GM21528 (cell line): ENCODE measurements around the gene PNMA1.
"Not testable (repeated sequence)": the region's sequence is repeated elsewhere in the genome, so short reads cannot be mapped to it uniquely, and the experiment has no call there.

Source experiments
- ATAC-seq: cut with Tn5 transposase; IDR thresholded peaks from one replicate; pipeline ENCODE4 v1.9.1; 2021; ENCODE audit warnings: mild to moderate bottlenecking, moderate library complexity; ENCODE audit not compliant: unreplicated experiment, low FRiP score

The PNMA1 gene

GRCh38 chr14:73718418-73719251, 4.5 kb upstream of the PNMA1 start:
- no peak for ATAC-seq

DNA sequence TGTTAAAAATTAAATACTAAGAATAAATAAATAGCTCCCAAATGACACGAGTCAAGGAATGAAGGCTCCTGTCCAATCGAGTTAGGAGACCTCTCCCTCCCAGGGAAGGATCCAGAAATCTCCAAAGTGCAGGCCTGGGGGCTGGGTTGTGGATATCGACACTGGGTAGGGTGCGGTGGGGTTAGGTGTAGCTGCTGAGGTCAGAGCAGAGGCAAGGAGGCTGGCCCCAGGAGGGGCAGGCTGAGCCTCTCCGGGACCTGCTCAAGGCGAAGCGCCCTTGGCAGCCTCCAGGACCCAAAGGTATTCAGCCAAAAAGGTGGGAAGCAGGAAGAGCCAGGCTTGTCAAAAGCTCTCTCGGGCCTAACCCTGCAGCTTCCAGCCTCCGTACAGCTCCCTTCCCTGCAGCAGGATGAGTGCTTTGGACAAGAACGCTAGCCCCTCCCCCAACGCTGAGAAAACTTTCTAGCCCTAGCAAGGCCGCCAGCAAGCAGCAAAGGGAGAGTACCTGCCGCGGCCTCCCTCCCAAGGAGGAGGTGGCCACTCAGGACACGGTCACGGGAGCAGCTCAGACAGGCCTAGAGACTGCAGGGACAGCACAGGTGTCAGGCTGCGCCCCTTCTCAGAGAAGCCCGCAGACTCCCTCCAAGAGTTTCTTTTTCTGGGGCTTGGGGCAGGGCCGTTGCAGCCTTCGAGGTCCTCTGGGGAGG, 3.7 kb upstream of the PNMA1 start:
- ATAC-seq, result no peak

- ATAC-seq, result no peak
Measured at GRCh38 chr14:73717266-73717665, 3.1 kb upstream of the PNMA1 start.

GRCh38 chr14:73715707-73716106, 1.5 kb upstream of the PNMA1 start:
- ATAC-seq, result no peak

GRCh38 chr14:73714656-73715081, 485 bp upstream of the PNMA1 start:
- no peak for ATAC-seq

GRCh38 chr14:73713206-73713802, 880 bp downstream of the PNMA1 start:
- no peak for ATAC-seq

GRCh38 chr14:73712540-73713180, 1.5 kb downstream of the PNMA1 start:
- ATAC-seq, result no peak

- no peak for ATAC-seq
Measured at GRCh38 chr14:73712071-73712506, 2.1 kb downstream of the PNMA1 start.

GRCh38 chr14:73710737-73711136, 3.4 kb downstream of the PNMA1 start:
- ATAC-seq, result no peak

GRCh38 chr14:73709904-73710469, 4.2 kb downstream of the PNMA1 start:
- ATAC-seq, result no peak

DNA sequence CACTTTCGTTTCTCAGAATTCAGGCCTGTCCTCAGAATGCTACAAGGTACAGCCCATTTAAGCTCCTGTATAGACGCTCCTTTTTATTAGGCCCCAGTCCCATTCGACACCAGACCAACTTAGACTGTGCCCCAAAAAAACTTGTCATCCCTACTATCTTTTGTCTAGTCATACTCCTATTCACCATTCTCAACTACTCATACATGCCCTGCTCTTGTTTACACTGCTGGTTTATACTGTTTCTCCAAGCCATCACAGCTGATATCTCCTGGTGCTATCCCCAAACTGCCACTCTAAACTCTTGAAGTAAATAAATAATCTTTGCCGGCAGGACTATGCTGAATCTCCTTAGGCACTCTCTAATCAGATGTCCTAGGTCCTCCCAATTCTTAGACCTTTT, 6.1 kb downstream of the PNMA1 start:
- ATAC-seq, result not testable (repeated sequence)

DNA sequence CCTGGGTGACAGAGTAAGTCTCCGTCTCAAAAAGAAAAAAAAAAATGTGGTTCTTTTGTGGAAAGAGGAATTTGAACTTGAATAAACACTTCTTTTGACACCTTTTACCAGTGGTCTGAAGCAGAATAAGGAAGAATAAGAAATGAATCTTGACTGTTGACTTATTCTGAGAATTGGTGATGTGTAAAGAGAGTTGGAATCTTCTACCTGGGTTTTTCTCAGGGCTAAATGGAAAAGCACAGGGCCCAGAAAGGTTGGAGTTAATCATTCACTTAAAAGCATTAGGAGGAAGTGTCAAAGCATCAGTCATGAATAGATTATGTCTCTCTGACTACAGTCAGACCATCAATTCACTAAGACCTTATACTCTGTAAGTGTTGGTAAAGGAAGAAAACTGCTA, 13.9 kb downstream of the PNMA1 start:
- no peak for ATAC-seq

GRCh38 chr14:73696466-73697400, 17.5 kb downstream of the PNMA1 start:
- ATAC-seq, result peak; percentile 74

DNA sequence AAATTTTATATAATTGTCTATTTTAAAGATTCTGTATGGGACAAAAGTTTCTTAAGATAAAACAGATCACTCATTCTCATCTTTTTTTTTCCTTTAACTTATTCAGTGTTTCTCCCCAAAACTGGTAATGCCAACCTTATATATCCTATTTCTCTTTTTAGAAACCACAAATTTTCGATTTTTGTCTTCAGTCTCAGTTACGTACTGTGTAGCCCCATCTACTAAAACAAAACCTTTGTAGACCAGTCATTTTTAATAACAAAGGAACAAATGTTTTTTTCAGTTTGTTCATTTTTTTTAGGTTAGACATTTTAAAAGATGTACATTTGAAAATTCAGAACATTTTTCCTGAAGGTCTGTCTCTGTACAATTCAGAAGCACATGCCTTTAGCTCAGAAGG, 18.2 kb downstream of the PNMA1 start:
- peak; percentile 74 for ATAC-seq

GRCh38 chr14:73695082-73695481, 19.1 kb downstream of the PNMA1 start:
- no peak for ATAC-seq

GRCh38 chr14:73694083-73694482, 20.1 kb downstream of the PNMA1 start:
- ATAC-seq, result no peak

- no peak for ATAC-seq
Measured at GRCh38 chr14:73686901-73687300, 27.3 kb downstream of the PNMA1 start.

GRCh38 chr14:73685328-73685727, 28.9 kb downstream of the PNMA1 start:
- no peak for ATAC-seq

DNA sequence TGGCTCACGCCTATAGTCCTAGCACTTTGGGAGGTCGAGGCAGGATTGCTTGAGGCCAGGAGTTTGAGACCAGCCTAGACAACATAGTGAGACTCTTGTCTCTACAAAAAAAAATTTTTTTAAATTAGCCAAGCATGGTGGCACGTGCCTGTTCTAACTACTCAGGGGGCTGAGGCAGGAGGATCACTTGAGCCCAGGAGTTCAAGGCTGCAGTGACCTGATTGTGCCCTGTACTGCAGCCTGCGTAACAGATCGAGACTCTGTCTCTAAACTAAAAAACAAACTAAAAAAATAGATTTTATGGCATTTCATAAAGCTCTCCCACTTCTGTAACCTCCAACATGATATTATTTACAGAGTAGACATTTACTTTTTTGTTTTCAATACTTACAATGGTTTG, 29.6 kb downstream of the PNMA1 start:
- no peak for ATAC-seq

DNA sequence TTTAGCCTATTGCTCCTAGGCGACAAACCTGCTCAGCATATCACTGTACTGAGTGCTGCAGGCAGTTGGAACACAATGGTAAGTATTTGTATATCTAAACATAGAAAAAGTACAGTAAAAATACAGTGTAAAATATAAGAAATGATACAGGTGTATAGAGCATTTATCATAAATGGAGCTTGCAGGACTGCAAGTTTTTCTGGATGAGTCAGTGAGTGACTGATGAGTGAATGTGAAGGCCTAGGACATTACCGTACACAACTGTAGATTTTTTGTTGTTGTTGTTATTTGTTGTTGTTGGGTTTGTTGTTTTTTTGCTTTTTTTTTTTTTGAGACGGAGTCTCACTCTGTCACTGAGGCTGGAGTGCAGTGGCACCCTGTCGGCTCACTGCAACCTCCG, 33.4 kb downstream of the PNMA1 start:
- ATAC-seq, result no peak
